Pancreas (tissue), 10 donors: Measurements from ENCODE around the gene KCND2. TPM values are rescaled to one million over a fixed set of nuclear protein-coding genes. Genes with fewer than 3 reads are reported as not detected.

Experiments
- ATAC-seq, 4 donors: fragments of 200-7000 bp; cut with Tn5 transposase; one replicate each; pipeline versions ENCODE4 v1.8.0 to v1.9.1; 2020; ENCODE audit warnings: mild to moderate bottlenecking in 4 of 4, moderate library complexity in 4 of 4
- DNase-seq, 6 donors: peaks; one replicate each; pipeline ENCODE4 v3.0.0-alpha.2; 2020
- FAIRE-seq: peaks from 2 replicates; lab custom pipeline; 2012; peaks lifted over from hg19 to GRCh38; lab: Jason Lieb, UNC
- H3K27ac ChIP-seq, 4 donors: fragments of 200-600 bp; sonication (generic); 1 replicate in 3 of 4; 2 replicates in 1 of 4; pipeline versions ENCODE4 v1.5.0 to v1.8.0; 2020
- H3K27me3 ChIP-seq, 4 donors: fragments of 200-600 bp; one replicate each; pipeline ENCODE4 v1.8.0; 2021
- H3K36me3 ChIP-seq, 3 donors: fragments of 200-600 bp; sonication (generic) in 1 of 3; one replicate each; pipeline versions ENCODE4 v1.5.0 to v1.8.0; 2020 to 2021
- H3K4me1 ChIP-seq, 3 donors: fragments of 200-600 bp; one replicate each; pipeline ENCODE4 v1.8.0; 2021
- H3K4me3 ChIP-seq, 4 donors: fragments of 200-600 bp; sonication (generic) in 2 of 4; one replicate each; pipeline versions ENCODE4 v1.5.0 to v1.8.0; 2020 to 2021
- H3K9me3 ChIP-seq, 4 donors: fragments of 200-600 bp; one replicate each; pipeline ENCODE4 v1.8.0; 2021
- WGBS, 2 donors: extraction: QIAGEN DNeasy Blood & Tissue Kit; methylation state at CpG; one replicate each; pipeline ENCODE4 v1.1.7; 2013; 5-methylcytosine and 5-hydroxymethylcytosine counted together
- intact Hi-C, 3 donors: fragments of 100-400 bp; cut with DNase I; formaldehyde crosslinking; loops; one replicate each; pipeline versions ENCODE4 v1.11.1 to v1.14.2; 2022
- polyA plus RNA-seq, 2 donors: library from polyadenylated mRNA; stranded (reverse); fragments of 200-250 nt; gene quantifications; one replicate each; pipeline ENCODE4 v1.2.3, GENCODE V29; 2013
- total RNA-seq, 6 donors: library from RNA; stranded (reverse); fragmentation: NEBNext Ultra II Directional in 4 of 6; extraction: Animal tissue kit (Norgen Biotek cat#: 25700) in 4 of 6; gene quantifications; one replicate each; pipeline versions ENCODE4 v1.2.1 to v1.2.4, GENCODE V29; 2021 to 2023
- TF ChIP-seq, protein P1 (sequence below), 4 donors: fragments of 200-600 bp; sonication (generic) in 3 of 4; IDR thresholded peaks; one replicate each; pipeline versions ENCODE4 v1.5.0 to v1.8.0; 2021; ENCODE audit warnings: antibody characterized with exemption in 4 of 4
- donor health status: healthy with polysubstance abuse.
- donor health status: DM: no; HTN: no; CAD: no; lungs with moderate emphysema.
- donor health status: DM: no; HTN: no; CAD: no.
- donor health status: control.
- donor health status: control.
- donor health status: Bipolar disorder and iron deficiency.
- donor health status: DM: yes; HTN: yes; CAD: no.
- donor health status: DM: no; HTN: no; CAD: no.
- donor health status: DM: no; HTN: no; CAD: no.
- donor health status: DM: yes; HTN: yes; CAD: no.

Gene KCND2
- total and polyA plus RNA-seq, 8 donors = 0.11 to 1.2 (median 0.27) TPM

DNA sequence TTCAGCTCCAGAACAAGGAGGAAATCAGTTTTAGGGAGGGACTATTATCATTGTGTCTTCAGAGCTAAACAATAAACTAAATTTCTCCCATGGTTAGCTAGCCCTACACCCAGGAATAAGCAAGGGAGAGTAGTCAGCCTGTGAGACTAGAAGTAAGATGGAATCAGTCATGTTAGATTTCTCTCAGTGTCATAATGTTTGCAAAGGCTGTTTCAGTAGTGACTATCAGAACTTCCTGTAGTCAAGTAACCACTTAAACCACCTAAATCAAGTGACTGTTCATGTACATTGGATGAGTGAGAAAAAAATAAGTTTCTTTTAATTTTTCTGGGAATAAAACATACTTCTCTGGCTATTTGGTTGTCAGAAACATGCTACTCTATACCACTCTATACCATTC lies 121.6 kb downstream of the KCND2 start:
- Histone ChIP-seq H3K4me1 (no peaks in the 10 kb centered on the region), H3K27ac (no peak overlapping the region), H3K27me3 (no peaks in the 10 kb centered on the region), H3K4me3 (no peak overlapping the region), H3K9me3 (no peaks in the 10 kb centered on the region), H3K36me3 (no peaks in the 10 kb centered on the region)
- intact Hi-C loops = no loop called here
- DNase-seq = no peak
- TF ChIP-seq, protein P1, sequence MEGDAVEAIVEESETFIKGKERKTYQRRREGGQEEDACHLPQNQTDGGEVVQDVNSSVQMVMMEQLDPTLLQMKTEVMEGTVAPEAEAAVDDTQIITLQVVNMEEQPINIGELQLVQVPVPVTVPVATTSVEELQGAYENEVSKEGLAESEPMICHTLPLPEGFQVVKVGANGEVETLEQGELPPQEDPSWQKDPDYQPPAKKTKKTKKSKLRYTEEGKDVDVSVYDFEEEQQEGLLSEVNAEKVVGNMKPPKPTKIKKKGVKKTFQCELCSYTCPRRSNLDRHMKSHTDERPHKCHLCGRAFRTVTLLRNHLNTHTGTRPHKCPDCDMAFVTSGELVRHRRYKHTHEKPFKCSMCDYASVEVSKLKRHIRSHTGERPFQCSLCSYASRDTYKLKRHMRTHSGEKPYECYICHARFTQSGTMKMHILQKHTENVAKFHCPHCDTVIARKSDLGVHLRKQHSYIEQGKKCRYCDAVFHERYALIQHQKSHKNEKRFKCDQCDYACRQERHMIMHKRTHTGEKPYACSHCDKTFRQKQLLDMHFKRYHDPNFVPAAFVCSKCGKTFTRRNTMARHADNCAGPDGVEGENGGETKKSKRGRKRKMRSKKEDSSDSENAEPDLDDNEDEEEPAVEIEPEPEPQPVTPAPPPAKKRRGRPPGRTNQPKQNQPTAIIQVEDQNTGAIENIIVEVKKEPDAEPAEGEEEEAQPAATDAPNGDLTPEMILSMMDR (IDR thresholded peaks at IDR 0.05) = no peak
- no peak for ATAC-seq
- no peak for FAIRE-seq

DNA sequence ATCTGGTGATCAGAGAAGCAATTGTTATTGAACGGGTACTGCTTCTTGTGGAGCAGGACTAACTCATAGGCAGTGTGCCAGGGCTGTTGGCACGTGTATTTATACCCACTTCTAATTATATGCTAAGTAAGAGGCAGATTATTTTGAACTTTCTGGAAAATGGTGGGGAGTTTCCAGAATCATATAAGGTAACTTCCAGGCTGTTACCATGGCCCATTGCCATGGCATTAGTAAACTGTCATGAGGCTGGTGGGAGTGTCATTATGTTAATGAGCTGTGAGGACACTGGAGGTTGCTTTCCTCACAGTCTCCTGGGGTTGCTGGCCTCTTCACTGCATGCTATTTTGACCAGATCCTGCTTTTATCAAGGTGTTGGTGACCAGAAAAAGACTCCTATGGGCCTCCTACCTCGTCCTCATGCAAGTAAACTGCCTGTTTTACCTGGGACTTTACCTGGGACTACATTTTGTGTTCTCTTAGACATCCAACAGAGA lies 122.6 kb downstream of the KCND2 start:
- ATAC-seq = peak in 2 of 4 donors; percentile 34 to 57
- Histone ChIP-seq H3K9me3 (no peaks in the 10 kb centered on the region), H3K4me3 (no peak overlapping the region), H3K36me3 (no peaks in the 10 kb centered on the region), H3K27me3 (no peaks in the 10 kb centered on the region), H3K4me1 (no peaks in the 10 kb centered on the region), H3K27ac (no peak overlapping the region)
- WGBS, 2 donors = 58 to 75% methylated on average over 3 of the region's 3 CpGs
- no peak for FAIRE-seq
- no peak for DNase-seq
- intact Hi-C loops = no loop called here
- TF ChIP-seq, protein P1 (IDR thresholded peaks at IDR 0.05) = no peak

DNA sequence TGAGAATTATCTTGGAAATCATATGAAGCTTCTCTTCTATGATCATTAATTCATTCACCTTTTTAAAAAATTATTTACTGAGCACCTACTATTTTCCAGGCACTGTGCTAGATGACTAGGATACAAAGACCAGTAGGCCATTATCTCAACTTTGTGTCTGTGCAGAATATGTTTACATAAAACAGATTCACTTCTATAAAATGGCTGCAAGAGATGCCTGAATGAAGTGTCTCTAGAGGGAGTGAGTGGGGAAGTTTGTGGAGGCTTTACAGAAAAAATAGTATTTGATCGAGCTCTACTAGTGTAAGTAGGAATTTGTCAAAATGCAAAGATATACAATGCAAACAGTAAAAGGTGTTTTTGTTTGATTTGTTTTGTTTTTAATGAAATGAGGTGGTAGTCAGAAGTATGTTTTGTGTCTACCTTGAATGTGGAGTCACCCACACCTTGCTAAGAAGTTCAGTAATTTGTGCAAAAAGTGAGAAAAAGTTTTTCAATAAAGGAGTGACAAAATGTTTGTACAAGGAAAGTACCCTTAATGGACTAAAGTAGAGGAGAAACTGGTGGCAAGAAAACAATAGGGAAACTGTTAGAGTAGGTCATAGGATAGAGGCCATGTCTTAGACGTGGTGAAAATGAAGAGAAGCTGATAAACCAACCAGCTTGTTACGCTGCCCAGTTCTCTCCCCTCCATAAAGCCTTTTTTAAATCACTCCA lies 125.5 kb downstream of the KCND2 start:
- peak; percentile 9 for FAIRE-seq
- H3K36me3 ChIP-seq = no peaks in the 10 kb centered on the region
- H3K27me3 ChIP-seq = no peaks in the 10 kb centered on the region
- DNase-seq = no peak
- H3K9me3 ChIP-seq = no peaks in the 10 kb centered on the region
- no peak overlapping the region for H3K27ac ChIP-seq
- TF ChIP-seq, protein P1 (IDR thresholded peaks at IDR 0.05) = no peak
- WGBS, 2 donors = 69 to 75% methylated on average over 3 of the region's 3 CpGs
- intact Hi-C loops = no loop called here
- peaks cover 0 to 6% (median 0%) of the 10 kb centered on the region in 3 donors for H3K4me1 ChIP-seq
- H3K4me3 ChIP-seq = no peak overlapping the region
- no peak for ATAC-seq

DNA sequence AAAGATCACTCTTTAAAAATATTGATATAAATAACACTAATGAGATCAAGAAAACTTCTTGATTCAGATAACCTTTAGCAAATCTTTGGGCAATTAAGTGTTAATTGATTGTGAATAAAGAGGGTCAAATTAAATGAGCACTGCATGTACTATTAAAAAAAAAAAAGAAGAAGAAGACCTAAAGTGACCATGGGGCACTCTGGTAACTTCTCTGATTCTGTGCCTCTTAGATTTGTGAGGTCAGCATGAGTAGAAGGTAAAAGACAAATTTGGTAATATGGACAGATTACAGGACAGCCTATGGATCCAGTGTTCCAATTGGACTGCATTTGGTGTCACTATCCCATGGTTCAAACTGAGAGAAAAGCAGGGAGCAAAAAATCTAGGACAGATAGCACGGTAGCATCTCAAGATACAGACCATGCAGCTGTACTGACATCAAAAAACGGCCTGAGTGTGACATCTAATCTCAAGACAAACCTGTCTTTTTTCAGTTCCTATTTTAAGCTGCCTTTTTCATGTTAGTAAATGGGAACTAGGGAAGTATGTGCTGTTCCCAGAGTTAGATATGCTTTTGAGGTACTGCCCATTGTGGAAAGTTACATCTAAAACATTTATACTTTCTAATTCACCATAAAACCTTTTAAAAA lies 128.0 kb downstream of the KCND2 start:
- no peak for FAIRE-seq
- no peak for DNase-seq
- Histone ChIP-seq H3K27ac (peak overlapping the region in 1 of 4 donors; percentile 13), H3K36me3 (no peaks in the 10 kb centered on the region), H3K9me3 (no peaks in the 10 kb centered on the region), H3K4me1 (peaks cover 0 to 6% (median 0%) of the 10 kb centered on the region in 3 donors), H3K4me3 (no peak overlapping the region), H3K27me3 (no peaks in the 10 kb centered on the region)
- WGBS, 2 donors = 44 to 56% methylated on average over 2 of the region's 2 CpGs
- no peak for ATAC-seq
- TF ChIP-seq, protein P1 (IDR thresholded peaks at IDR 0.05) = no peak
- intact Hi-C loops = no loop called here
